ENCODE data around the gene TYMS. TPM values are rescaled to one million over a fixed set of nuclear protein-coding genes. Genes with fewer than 3 reads are reported as not detected.

The TYMS gene
- total RNA-seq, 1 experiment from 2014 or later = 140 TPM

GRCh38 chr18:712401-713134, 55.1 kb downstream of the TYMS start, which contains the start of gene ENOSF1:
TSS of gene ENOSF1 (minus strand) at chr18:712630. CDS start at chr18:712587, 43 bp downstream.
- no peak within 1 kb of the TSS for H2BK20ac ChIP-seq (ENCODE audit: low read depth, low read length, poor library complexity, severe bottlenecking)
- H3K27me3 ChIP-seq (ENCODE audit: insufficient read depth, low read length) = no peaks in the 10 kb centered on the region
- no peak within 1 kb of the TSS for H2AK5ac ChIP-seq (ENCODE audit: insufficient read length, low read length)
- H3K14ac ChIP-seq (ENCODE audit: insufficient read depth, low read length) = peak within 1 kb of the TSS; percentile 89
- Mint-ChIP-seq H3K27me3 (ENCODE audit: low read depth) (peaks cover 5% of the 10 kb centered on the region), H3K4me3 (peak within 1 kb of the TSS; percentile 77 to 80), H3K9me3 (peaks cover 3 to 7% of the 10 kb centered on the region in 2 experiments; a peak in 3 of 5 replicates), H3K4me1 (peaks cover 6 to 7% of the 10 kb centered on the region in 2 experiments), H3K36me3 (ENCODE audit: insufficient read depth in 1 of 3, low read depth in 3 of 3) (peaks cover 4 to 26% (median 10%) of the 10 kb centered on the region in 3 experiments; a peak in 5 of 7 replicates), H3K27ac (peak within 1 kb of the TSS in 1 of 3 experiments; percentile 49; a peak in 1 of 7 replicates)
- no peak within 1 kb of the TSS for H2BK12ac ChIP-seq (ENCODE audit: insufficient read length, low read depth, low read length)
- no peak within 1 kb of the TSS for H3K27ac ChIP-seq (ENCODE audit: insufficient read length, low read depth, low read length)
- H3K23ac ChIP-seq (ENCODE audit: insufficient read length, low read depth, low read length) = no peak within 1 kb of the TSS
- H3T11ph ChIP-seq (ENCODE audit: low read length) = no peak within 1 kb of the TSS
- H3K4ac ChIP-seq (ENCODE audit: low read depth, low read length) = no peak within 1 kb of the TSS
- DNase-seq = peak; percentile 94
- peak within 1 kb of the TSS; percentile 57 for H3K9ac ChIP-seq (ENCODE audit: extremely low read depth, insufficient read length, low read length)
- H4K8ac ChIP-seq (replicated peaks; ENCODE audit: insufficient read length, low read depth, low read length) = no peak within 1 kb of the TSS
- no peak within 1 kb of the TSS for H4K5ac ChIP-seq (ENCODE audit: insufficient read length, low read depth, low read length)
- no peak within 1 kb of the TSS for H2BK120ac ChIP-seq (ENCODE audit: low read depth, low read length, poor library complexity, severe bottlenecking)
- no peaks in the 10 kb centered on the region for H3K9me3 ChIP-seq (ENCODE audit: control insufficient read depth, low read depth, low read length)
- H3K4me2 ChIP-seq (ENCODE audit: insufficient read depth, insufficient read length, low read length) = peak within 1 kb of the TSS; percentile 81
- H2AFZ ChIP-seq (ENCODE audit: low read length) = peak within 1 kb of the TSS; percentile 59
- 0 out of 2 replicates have a peak, but pooled peaks cover 2% of the 10 kb centered on the region for H3K4me1 ChIP-seq (ENCODE audit: insufficient read depth, low read length)
- peak; percentile 98 for TF ChIP-seq CTCF (conservative IDR thresholded peaks at IDR 0.05)
- WGBS (ENCODE audit: extremely low coverage, insufficient read length, low lambda C conversion rate) = no CpG with 5 or more reads among the region's 91 CpGs
- peaks cover 3% of the 10 kb centered on the region for H3K79me1 ChIP-seq (ENCODE audit: insufficient read depth, low read depth, low read length, poor library complexity, severe bottlenecking)
- no peak within 1 kb of the TSS for H3K18ac ChIP-seq (ENCODE audit: insufficient read length, low read depth, low read length)
- no peaks in the 10 kb centered on the region for H4K20me1 ChIP-seq (ENCODE audit: control insufficient read depth, insufficient read depth, insufficient read length)
- H3K56ac ChIP-seq (ENCODE audit: insufficient read length, low read depth, low read length) = no peak within 1 kb of the TSS
- H2BK5ac ChIP-seq (ENCODE audit: insufficient read length, low read length) = no peak within 1 kb of the TSS
- no peak within 1 kb of the TSS for H4K91ac ChIP-seq (ENCODE audit: insufficient read length, low read depth, low read length)
- H3K23me2 ChIP-seq (ENCODE audit: insufficient read length, low read depth, low read length, poor library complexity, severe bottlenecking) = peaks cover 8% of the 10 kb centered on the region
- no peak within 1 kb of the TSS for H2BK15ac ChIP-seq (ENCODE audit: low read depth, low read length)
- H3K79me2 ChIP-seq (ENCODE audit: insufficient read depth, low read length) = no peaks in the 10 kb centered on the region
